WTC11 (cell line): ENCODE results near the gene FKBP1C. TPM values are rescaled to one million over a fixed set of nuclear protein-coding genes. Genes with fewer than 3 reads are reported as not detected.

Experiments used
- ATAC-seq: fragments of 200-7000 bp; cut with Tn5 transposase; 2 replicates; pipeline ENCODE4 v1.10.0; 2021; ENCODE audit warnings: mild to moderate bottlenecking, moderate library complexity
- CTCF ChIA-PET: fragments of 300-600 bp; sonication (Branson Sonifier 250); formaldehyde crosslinking; loops from one replicate; lab custom pipeline; 2021; ENCODE audit warnings: antibody characterized with exemption; lab: Charles Lee
- POLR2A ChIA-PET: fragments of 350-600 bp; sonication (Branson Sonifier 250); formaldehyde crosslinking; loops from one replicate; lab custom pipeline; 2021; ENCODE audit warnings: antibody characterized with exemption; lab: Charles Lee
- DNase-seq: peaks from one replicate; pipeline ENCODE4 v3.0.0; 2021; ENCODE audit warnings: low spot score
- H3K27ac Mint-ChIP-seq: 2 replicates; pipeline ENCODE4 v1.8.0; 2021; ENCODE audit warnings: mixed read lengths
- H3K27me3 Mint-ChIP-seq: 2 replicates; pipeline ENCODE4 v1.8.0; 2021; ENCODE audit warnings: low read depth, mild to moderate bottlenecking, moderate library complexity, mixed read lengths
- H3K36me3 Mint-ChIP-seq: 2 replicates; pipeline ENCODE4 v1.8.0; 2021; ENCODE audit warnings: mixed read lengths
- H3K4me1 Mint-ChIP-seq: 2 replicates; pipeline ENCODE4 v1.8.0; 2022; ENCODE audit warnings: mixed read lengths
- H3K4me3 Mint-ChIP-seq: 2 replicates; pipeline ENCODE4 v1.8.0; 2021; ENCODE audit warnings: mild to moderate bottlenecking, moderate library complexity, mixed read lengths
- H3K9me3 Mint-ChIP-seq: 2 replicates; pipeline ENCODE4 v1.8.0; 2021; ENCODE audit warnings: mixed read lengths
- ARID4B ChIP-seq: sonication (generic); formaldehyde crosslinking; IDR thresholded peaks from 2 replicates; pipeline ENCODE4 v1.8.0; 2023; ENCODE audit warnings: missing genetic modification reagents, mild to moderate bottlenecking, borderline replicate concordance
- CBFB ChIP-seq: sonication (generic); formaldehyde crosslinking; IDR thresholded peaks from 2 replicates; pipeline ENCODE4 v1.8.1; 2022; ENCODE audit warnings: mild to moderate bottlenecking, low read depth, missing genetic modification reagents
- E2F4 ChIP-seq: sonication (generic); formaldehyde crosslinking; IDR thresholded peaks from 2 replicates; pipeline ENCODE4 v1.8.1; 2022; ENCODE audit warnings: low read depth, mild to moderate bottlenecking, moderate library complexity, missing genetic modification reagents, borderline replicate concordance
- ELF4 ChIP-seq: sonication (generic); formaldehyde crosslinking; IDR thresholded peaks from 2 replicates; pipeline ENCODE4 v1.8.1; 2022; ENCODE audit warnings: low read depth, mild to moderate bottlenecking, moderate library complexity, missing genetic modification reagents
- JUN ChIP-seq: sonication (generic); formaldehyde crosslinking; IDR thresholded peaks from 2 replicates; pipeline ENCODE4 v1.8.0; 2023; ENCODE audit warnings: mild to moderate bottlenecking, missing genetic modification reagents
- NFE2L1 ChIP-seq: sonication (generic); formaldehyde crosslinking; IDR thresholded peaks from 2 replicates; pipeline ENCODE4 v1.8.1; 2023; ENCODE audit warnings: missing genetic modification reagents
- NFYB ChIP-seq: sonication (generic); formaldehyde crosslinking; conservative IDR thresholded peaks from 2 replicates; pipeline ENCODE4 v1.8.0; 2022; ENCODE audit warnings: low read depth, missing genetic modification reagents
- NR2C2 ChIP-seq: sonication (generic); formaldehyde crosslinking; IDR thresholded peaks from 2 replicates; pipeline ENCODE4 v1.8.0; 2022; ENCODE audit warnings: mild to moderate bottlenecking, missing genetic modification reagents
- NR3C1 ChIP-seq: sonication (generic); formaldehyde crosslinking; conservative IDR thresholded peaks from 2 replicates; pipeline ENCODE4 v1.8.1; 2023; ENCODE audit warnings: low read depth, mild to moderate bottlenecking, missing genetic modification reagents
- SP1 ChIP-seq: sonication (generic); formaldehyde crosslinking; conservative IDR thresholded peaks from 2 replicates; pipeline ENCODE4 v1.8.1; 2022; ENCODE audit warnings: missing genetic modification reagents
- TEAD1 ChIP-seq: sonication (generic); formaldehyde crosslinking; IDR thresholded peaks from 2 replicates; pipeline ENCODE4 v1.8.0; 2022; ENCODE audit warnings: mild to moderate bottlenecking, missing genetic modification reagents
- TEAD4 ChIP-seq: sonication (generic); formaldehyde crosslinking; IDR thresholded peaks from 2 replicates; pipeline ENCODE4 v1.8.0; 2022; ENCODE audit warnings: mild to moderate bottlenecking, missing genetic modification reagents
- ZBTB21 ChIP-seq: sonication (generic); formaldehyde crosslinking; IDR thresholded peaks from 2 replicates; pipeline ENCODE4 v1.8.1; 2023; ENCODE audit warnings: mild to moderate bottlenecking, missing genetic modification reagents, borderline replicate concordance
- total RNA-seq: library from RNA; stranded (reverse); gene quantifications from 3 replicates; pipeline ENCODE4 v1.2.3, GENCODE V29; 2021
- TF ChIP-seq, protein P1 (sequence below): fragments of 250-450 bp; sonication (Bioruptor Pico); IDR thresholded peaks from 2 replicates; pipeline ENCODE4 v1.8.0; 2021; ENCODE audit warnings: mild to moderate bottlenecking
- TF ChIP-seq, protein P2 (sequence below): fragments of 200-600 bp; IDR thresholded peaks from 2 replicates; pipeline ENCODE4 v1.8.0; 2022; ENCODE audit warnings: antibody characterized with exemption
- TF ChIP-seq, protein P3 (sequence below): sonication (generic); formaldehyde crosslinking; IDR thresholded peaks from 2 replicates; pipeline ENCODE4 v1.8.1; 2023; ENCODE audit warnings: mild to moderate bottlenecking, missing genetic modification reagents, moderate library complexity

Gene FKBP1C
- total RNA-seq, 1 experiment from 2014 or later = not detected

DNA sequence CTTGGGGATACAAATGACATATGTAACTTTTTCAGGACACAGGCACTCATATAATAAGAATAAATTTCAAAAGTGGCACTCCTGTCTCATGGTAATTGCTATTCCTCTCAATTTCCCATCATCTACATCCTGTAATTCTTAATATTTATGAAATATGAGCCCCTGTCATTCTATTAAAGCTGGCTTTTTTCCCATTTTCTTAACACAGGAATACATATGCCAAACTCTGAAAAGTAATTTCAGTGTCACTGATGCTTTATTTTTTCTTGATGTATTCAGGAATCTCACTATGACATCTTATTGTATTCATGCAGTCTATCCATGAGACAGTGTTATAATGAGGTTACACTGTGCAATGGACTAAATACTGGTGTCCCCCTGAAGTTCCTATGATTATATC, 24.3 kb upstream of the FKBP1C start (continued):
- TF ChIP-seq TEAD1 (CRISPR knock-in tag) (no peak), E2F4 (no peak), NFE2L1 (CRISPR knock-in tag) (no peak), ARID4B (CRISPR knock-in tag) (no peak), ZBTB21 (CRISPR knock-in tag) (no peak), SP1 (CRISPR knock-in tag) (no peak), JUN (CRISPR knock-in tag) (no peak)
- TF ChIP-seq, protein P1, sequence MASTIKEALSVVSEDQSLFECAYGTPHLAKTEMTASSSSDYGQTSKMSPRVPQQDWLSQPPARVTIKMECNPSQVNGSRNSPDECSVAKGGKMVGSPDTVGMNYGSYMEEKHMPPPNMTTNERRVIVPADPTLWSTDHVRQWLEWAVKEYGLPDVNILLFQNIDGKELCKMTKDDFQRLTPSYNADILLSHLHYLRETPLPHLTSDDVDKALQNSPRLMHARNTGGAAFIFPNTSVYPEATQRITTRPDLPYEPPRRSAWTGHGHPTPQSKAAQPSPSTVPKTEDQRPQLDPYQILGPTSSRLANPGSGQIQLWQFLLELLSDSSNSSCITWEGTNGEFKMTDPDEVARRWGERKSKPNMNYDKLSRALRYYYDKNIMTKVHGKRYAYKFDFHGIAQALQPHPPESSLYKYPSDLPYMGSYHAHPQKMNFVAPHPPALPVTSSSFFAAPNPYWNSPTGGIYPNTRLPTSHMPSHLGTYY (CRISPR knock-in tag) = no peak

DNA sequence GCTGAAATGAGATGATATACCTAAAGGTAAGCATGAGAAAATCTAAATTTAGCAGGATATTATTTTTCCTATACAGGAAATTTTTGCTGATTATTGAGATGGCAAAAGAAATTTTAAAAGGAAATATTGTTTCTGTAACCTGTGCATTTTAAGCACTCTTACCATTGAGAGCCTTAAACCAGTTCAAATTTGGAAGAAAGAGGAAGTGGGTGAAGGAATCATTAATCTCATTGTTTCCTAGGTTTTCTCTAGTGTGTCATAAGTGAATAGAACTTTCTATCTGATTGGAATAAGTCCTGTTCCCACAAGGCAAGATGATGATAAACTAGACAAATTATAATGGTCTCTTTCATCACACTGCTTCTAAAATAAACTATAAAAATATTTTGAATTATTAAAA, 22.4 kb upstream of the FKBP1C start:
- Mint-ChIP-seq H3K27me3 (peaks cover 4% of the 10 kb centered on the region), H3K4me3 (no peak overlapping the region), H3K27ac (no peak overlapping the region), H3K36me3 (peaks cover 7% of the 10 kb centered on the region; the same call in 1 of the 2 replicates), H3K9me3 (peaks cover 59% of the 10 kb centered on the region), H3K4me1 (no peaks in the 10 kb centered on the region)
- no peak for ATAC-seq
- ChIA-PET POLR2A (no interaction called here), CTCF (no interaction called here)
- no peak for DNase-seq
- TF ChIP-seq CBFB (CRISPR knock-in tag) (no peak), E2F4 (no peak), TEAD4 (CRISPR knock-in tag) (no peak), ELF4 (CRISPR knock-in tag) (no peak), NR2C2 (CRISPR knock-in tag) (no peak), SP1 (CRISPR knock-in tag) (no peak), NFYB (CRISPR knock-in tag) (no peak), NR3C1 (CRISPR knock-in tag) (no peak), ZBTB21 (CRISPR knock-in tag) (no peak)
- TF ChIP-seq, protein P2, sequence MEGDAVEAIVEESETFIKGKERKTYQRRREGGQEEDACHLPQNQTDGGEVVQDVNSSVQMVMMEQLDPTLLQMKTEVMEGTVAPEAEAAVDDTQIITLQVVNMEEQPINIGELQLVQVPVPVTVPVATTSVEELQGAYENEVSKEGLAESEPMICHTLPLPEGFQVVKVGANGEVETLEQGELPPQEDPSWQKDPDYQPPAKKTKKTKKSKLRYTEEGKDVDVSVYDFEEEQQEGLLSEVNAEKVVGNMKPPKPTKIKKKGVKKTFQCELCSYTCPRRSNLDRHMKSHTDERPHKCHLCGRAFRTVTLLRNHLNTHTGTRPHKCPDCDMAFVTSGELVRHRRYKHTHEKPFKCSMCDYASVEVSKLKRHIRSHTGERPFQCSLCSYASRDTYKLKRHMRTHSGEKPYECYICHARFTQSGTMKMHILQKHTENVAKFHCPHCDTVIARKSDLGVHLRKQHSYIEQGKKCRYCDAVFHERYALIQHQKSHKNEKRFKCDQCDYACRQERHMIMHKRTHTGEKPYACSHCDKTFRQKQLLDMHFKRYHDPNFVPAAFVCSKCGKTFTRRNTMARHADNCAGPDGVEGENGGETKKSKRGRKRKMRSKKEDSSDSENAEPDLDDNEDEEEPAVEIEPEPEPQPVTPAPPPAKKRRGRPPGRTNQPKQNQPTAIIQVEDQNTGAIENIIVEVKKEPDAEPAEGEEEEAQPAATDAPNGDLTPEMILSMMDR = no peak
- TF ChIP-seq, protein P3, sequence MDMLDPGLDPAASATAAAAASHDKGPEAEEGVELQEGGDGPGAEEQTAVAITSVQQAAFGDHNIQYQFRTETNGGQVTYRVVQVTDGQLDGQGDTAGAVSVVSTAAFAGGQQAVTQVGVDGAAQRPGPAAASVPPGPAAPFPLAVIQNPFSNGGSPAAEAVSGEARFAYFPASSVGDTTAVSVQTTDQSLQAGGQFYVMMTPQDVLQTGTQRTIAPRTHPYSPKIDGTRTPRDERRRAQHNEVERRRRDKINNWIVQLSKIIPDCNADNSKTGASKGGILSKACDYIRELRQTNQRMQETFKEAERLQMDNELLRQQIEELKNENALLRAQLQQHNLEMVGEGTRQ = no peak
